Erythroblast (primary cell): Measurements from ENCODE around the gene THOC1.

Experiments used
- GATA1 ChIP-seq: IDR thresholded peaks from 2 replicates; pipeline ENCODE4 v1.6.1; 2011; ENCODE audit warnings: low read depth, mild to moderate bottlenecking, control low read depth, low read length, moderate library complexity
- POLR2A ChIP-seq: IDR thresholded peaks from 2 replicates; pipeline ENCODE4 v1.6.1; 2011; ENCODE audit warnings: mild to moderate bottlenecking, low read length

- no peak for TF ChIP-seq POLR2A
- no peak for TF ChIP-seq GATA1
Measured at GRCh38 chr18:245282-245847, 22.5 kb downstream of the THOC1 start.
